ENCODE results near the gene PLK5.
A peak's percentile ranks its signal among the peaks of the same experiment; 100 is the strongest.
"Not testable (repeated sequence)": the region's sequence is repeated elsewhere in the genome, so short reads cannot be mapped to it uniquely, and the experiment has no call there.

The PLK5 gene

GRCh38 chr19:1491114-1491848, 32.6 kb upstream of the PLK5 start, which contains the start of gene REEP6:
Gene REEP6, plus strand, starts transcription at chr19:1491181. Its CDS starts 89 bp downstream, at chr19:1491270.
- DNase-seq (ENCODE audit: low read depth in 2 of 2), result no peak

- no peak for DNase-seq (ENCODE audit: low read depth in 2 of 2)
These were observed 32.1 kb upstream of the PLK5 start for GRCh38 chr19:1491849-1492170.

- DNase-seq (ENCODE audit: low read depth in 2 of 2), result no peak
These were observed 31.3 kb upstream of the PLK5 start for GRCh38 chr19:1492474-1493006.

- no peak for DNase-seq (ENCODE audit: low read depth in 2 of 2)
These were observed 29.6 kb upstream of the PLK5 start for GRCh38 chr19:1494115-1494815.

- no peak for DNase-seq (ENCODE audit: low read depth in 2 of 2)
These were observed 28.7 kb upstream of the PLK5 start for GRCh38 chr19:1495051-1495798.

GRCh38 chr19:1495799-1496713, 27.8 kb upstream of the PLK5 start:
- no peak for DNase-seq (ENCODE audit: low read depth in 2 of 2)

GRCh38 chr19:1496714-1497577, 26.9 kb upstream of the PLK5 start:
- DNase-seq (ENCODE audit: low read depth in 2 of 2), result no peak

GRCh38 chr19:1497578-1498235, 26.2 kb upstream of the PLK5 start:
- no peak for DNase-seq (ENCODE audit: low read depth in 2 of 2)

- DNase-seq (ENCODE audit: low read depth in 2 of 2), result not testable (repeated sequence)
These were observed 24.6 kb upstream of the PLK5 start for GRCh38 chr19:1499231-1499630.

GRCh38 chr19:1501200-1501595, 22.7 kb upstream of the PLK5 start:
- no peak for DNase-seq (ENCODE audit: low read depth in 2 of 2)

GRCh38 chr19:1502433-1503088, 21.3 kb upstream of the PLK5 start:
- no peak for DNase-seq (ENCODE audit: low read depth in 2 of 2)

- peak; percentile 63 to 72 for DNase-seq (ENCODE audit: low read depth in 2 of 2)
These were observed 20.6 kb upstream of the PLK5 start for GRCh38 chr19:1503089-1503924.

- DNase-seq (ENCODE audit: low read depth in 2 of 2), result no peak
These were observed 19.7 kb upstream of the PLK5 start for GRCh38 chr19:1503925-1504773.

- DNase-seq (ENCODE audit: low read depth in 2 of 2), result no peak
These were observed 18.9 kb upstream of the PLK5 start for GRCh38 chr19:1505012-1505411.

- no peak for DNase-seq (ENCODE audit: low read depth in 2 of 2)
These were observed 17.6 kb upstream of the PLK5 start for GRCh38 chr19:1505991-1506881.

- no peak for DNase-seq (ENCODE audit: low read depth in 2 of 2)
These were observed 16.7 kb upstream of the PLK5 start for GRCh38 chr19:1507192-1507660.

All from stimulated activated CD8-positive, alpha-beta memory T cell treated with anti-CD3 and anti-CD28 coated beads, Interleukin-2, amount 100 ng/mL, for 48 hours (primary cell).